HG03521 (cell line): ENCODE data around the gene FBN1.

Experiments
- ATAC-seq: cut with Tn5 transposase; IDR thresholded peaks from one replicate; pipeline ENCODE4 v1.9.1; 2021; ENCODE audit warnings: mild to moderate bottlenecking, moderate library complexity; ENCODE audit not compliant: unreplicated experiment

Gene FBN1

GRCh38 chr15:48624700-48625099, 20.8 kb downstream of the FBN1 start:
- ATAC-seq, result no peak

DNA sequence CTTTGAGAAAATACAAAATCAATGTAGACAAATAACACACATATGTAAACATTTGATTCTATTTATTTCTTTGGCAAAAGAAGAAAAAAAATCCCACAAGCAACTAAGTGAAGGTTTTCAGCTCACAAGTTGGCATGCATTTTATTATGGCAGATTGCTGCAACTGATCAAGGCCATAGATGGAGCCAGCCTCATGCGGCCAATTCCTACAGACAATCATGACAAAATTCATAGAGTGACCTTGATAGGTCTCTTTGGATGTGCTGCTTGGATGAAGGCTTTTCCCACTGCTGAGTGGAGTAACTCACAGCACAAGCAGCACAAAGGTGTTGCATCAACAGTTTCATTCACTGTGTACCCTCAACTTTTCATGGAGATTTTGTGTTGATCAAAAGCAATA, 22.1 kb downstream of the FBN1 start:
- ATAC-seq, result no peak

DNA sequence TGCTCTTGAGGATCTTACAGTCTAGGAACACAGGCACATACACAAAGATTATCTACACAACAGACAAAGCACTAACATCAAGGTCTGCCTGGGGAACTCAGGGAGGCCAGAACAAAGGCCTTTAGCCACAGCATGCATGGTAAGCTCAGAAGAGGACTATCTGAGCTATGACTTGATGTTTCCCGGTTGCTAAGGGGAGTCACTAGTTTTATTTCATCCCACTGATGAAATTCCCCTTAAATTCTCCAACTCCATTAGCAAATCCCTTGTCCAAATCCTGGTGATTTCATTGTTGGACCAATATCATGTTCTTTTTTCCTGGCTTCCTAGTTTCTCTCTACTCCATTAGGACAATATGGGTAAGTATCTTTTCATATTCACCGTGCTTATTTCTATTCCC, 23.3 kb downstream of the FBN1 start:
- ATAC-seq, result no peak

- no peak for ATAC-seq
Measured at GRCh38 chr15:48619446-48619845, 26.1 kb downstream of the FBN1 start.

DNA sequence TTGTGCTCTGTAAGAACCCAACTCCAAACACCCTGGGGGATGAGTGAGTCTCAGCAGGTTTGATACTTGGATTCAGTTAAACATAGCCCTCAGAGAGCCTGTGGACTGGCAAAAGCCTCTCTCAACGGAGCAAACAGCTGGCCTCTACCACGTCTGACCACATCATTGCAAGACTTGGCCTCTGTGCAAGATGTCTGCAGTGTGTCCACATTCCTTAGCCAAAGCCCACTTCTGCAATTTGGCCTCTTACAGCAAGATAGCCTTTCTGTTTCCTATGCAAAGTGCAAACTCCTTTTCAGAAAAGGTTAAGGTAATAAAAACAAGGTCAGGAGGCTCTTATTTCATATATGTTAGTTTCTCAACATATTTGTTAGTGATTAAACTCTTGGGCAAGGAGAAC, 27.9 kb downstream of the FBN1 start:
- ATAC-seq, result no peak

DNA sequence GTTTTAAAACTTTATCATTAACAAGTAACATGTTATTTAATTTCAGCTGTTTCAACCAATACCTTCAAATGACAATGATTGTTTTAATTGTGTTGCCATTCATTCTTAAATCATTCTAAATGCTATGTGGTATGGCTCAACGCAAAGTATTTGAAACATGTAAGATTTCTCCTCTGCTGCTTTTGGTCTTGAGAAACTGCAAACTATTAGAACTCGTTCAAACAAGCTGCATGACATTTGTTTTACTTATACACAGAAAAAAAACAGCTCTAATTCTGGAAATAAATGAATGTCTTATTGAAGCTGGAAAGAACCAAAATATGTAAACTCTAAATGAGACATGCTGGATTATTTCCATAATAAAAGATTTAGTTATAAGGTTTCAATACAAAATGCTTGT, 29.3 kb downstream of the FBN1 start:
- ATAC-seq, result no peak

DNA sequence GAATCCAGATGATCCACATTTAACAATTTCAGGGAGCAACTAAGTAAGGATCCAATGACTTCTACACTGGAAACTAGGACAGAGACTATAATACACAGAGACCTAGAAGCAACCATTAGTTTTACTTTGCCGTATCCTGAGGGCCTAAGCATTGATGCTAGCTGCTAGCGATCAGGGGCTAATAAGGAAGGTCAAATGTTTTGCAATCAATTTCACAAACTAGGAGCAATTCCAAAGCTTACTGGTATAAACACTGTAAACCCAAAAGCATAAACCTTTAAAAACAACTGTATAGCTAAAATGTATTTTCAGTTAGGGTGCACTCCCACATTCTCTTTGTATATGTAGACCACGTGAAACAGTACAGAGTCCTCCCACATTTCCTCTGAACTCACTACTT, 31.5 kb downstream of the FBN1 start:
- no peak for ATAC-seq

DNA sequence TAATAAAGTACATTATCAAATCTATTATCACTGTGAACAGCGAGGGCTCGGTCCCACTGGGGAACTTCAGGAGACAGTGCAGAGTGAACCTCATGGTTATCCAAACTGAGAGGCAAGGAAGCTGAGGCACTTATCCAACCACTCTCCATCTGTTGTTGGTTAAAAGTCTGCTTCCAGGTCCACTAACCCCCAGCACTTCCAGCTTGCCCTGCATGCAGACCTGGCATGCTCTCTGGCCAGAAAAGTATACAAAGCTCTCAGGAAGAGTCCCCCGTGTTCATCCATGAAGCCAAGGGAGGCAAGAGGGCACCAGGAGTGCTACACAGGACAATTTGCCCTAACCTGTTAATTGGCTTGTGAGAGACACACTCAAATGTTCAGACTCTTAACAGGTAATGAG, 36.0 kb downstream of the FBN1 start:
- no peak for ATAC-seq

GRCh38 chr15:48607846-48608245, 37.7 kb downstream of the FBN1 start:
- ATAC-seq, result no peak

- no peak for ATAC-seq
Measured at GRCh38 chr15:48604567-48604966, 40.9 kb downstream of the FBN1 start.

GRCh38 chr15:48603922-48604321, 41.6 kb downstream of the FBN1 start:
- ATAC-seq, result no peak

GRCh38 chr15:48603123-48603500, 42.4 kb downstream of the FBN1 start:
- no peak for ATAC-seq

DNA sequence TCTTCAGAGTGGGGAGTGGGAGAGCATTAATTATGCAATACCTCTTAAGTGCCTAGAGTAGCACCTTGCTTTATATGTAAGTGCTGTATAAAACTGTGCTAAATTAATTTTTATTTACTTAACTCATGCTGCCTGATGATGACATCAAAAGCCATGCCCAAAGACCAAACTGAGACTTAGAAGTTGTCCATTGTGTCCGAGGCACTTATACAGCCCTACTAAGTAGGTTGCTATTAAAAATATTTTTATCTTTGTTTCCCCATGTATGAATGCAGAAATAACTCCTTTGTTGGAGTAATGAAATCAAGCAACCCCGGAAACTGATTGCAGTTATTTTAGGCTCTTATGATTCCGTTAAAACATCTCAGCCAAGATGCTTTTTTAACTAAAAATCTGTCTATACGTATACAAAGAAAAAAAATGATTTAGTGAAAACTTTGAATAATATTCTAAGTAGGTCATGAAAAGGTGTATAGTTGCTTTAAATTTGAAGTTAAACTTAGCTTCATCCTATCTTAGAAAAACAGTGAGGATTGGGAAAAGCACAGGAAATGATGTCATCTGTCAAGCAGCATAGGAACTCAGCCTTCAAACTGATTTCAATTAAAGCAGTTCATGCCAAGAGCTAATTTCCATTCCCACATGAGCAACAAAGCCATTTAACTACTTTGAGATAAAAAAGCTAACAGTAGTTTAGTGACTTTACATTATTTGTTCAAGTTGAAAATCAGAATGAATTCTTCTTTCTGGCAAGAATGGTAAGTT, 43.0 kb downstream of the FBN1 start:
- ATAC-seq, result no peak

GRCh38 chr15:48601095-48601494, 44.4 kb downstream of the FBN1 start:
- ATAC-seq, result no peak

DNA sequence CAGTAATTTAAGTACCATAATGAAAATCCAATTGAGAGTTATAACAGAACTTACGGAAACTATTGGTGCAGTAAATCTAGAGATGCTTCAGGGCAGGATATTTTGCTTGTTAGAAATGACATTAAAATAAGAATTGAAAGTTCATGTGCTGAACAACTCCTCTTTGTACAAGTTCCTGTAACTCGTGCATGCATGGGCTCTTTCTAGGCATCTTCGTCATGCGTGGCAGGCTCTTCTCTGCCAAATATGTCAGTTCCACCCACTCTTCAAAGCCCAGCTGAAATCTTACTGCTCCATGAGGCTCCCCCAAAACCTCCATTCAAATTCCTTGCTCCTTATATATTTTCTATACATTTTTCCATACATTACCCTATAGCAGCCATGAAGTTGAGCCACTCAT, 48.7 kb downstream of the FBN1 start:
- ATAC-seq, result no peak

- ATAC-seq, result no peak
Measured at GRCh38 chr15:48596415-48596814, 49.1 kb downstream of the FBN1 start.

GRCh38 chr15:48595981-48596380, 49.5 kb downstream of the FBN1 start:
- no peak for ATAC-seq

- ATAC-seq, result no peak
Measured at GRCh38 chr15:48592933-48593332, 52.6 kb downstream of the FBN1 start.

DNA sequence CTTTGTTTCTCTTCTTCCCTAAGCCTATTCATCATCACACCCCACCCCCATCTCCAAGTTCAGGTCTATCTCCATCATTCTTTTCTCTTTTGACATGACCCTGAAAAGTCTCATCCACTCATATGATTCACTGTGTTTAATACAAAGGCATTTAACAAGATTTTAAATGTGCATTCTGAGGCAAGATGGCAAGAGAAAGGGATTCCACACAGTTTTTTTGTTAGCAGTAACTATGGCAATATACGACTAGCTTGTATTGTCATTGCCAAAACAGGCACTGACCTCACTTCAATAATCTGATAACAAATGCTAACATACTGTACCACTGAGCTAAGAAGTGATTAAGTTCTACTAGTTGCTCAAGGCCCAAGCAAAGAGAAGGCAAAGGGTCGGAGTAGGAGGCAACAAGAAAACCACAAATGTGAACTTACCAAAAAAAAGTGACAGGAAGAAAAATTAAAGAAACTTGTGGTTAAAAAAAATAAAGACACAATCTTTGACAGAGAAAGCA, 53.2 kb downstream of the FBN1 start:
- no peak for ATAC-seq

DNA sequence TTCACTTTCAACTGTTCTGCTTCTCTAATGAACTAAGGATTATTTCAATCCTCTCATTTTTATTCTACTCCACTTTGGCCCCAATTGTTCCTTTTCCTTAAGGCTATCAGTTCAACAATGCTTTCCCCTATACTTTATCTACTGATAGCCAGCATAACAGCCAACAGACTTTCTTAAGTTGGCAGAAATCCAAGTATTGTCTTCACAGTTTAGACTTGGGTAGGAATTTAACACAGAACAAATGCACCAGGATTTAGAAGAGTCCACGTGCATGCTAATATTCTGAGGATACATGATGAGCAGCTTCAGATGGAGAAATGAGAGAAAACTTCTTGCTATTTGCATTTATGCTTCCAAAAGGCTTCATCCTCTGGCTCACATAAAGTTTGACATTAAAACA, 54.8 kb downstream of the FBN1 start:
- ATAC-seq, result no peak

DNA sequence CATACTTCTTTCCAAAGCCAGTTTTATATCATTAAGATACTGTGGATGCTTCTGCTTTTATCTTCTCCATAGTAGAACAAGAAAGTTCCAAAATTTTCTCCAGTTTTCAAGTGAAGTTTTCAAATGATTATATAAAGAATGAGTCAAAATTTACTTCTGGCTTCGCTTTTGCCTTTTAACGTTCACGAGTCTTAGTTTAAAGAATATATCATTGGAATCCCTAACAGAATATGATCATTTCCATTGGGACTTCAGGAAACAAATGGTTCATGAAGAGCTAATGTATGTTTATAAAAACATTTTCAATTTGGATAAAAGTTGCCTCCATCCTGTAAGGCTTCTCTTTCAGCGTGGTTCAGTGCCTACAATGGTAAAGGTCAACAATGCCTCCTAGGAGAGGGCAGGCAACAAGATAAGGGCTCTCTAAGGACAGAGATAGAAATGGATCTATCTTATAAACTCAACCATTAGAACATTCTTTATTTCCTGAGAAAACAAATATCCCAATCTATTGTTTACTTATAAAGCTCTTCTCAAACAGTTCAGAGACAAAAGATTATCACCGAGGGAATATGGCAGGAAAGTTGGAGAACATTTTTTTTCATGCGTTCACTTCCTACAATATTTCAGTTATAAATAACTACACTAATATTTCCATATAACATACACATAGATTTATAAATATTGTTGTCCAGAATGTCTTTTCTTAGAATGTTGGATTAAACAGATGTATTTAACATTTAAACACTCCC, 60.5 kb downstream of the FBN1 start:
- ATAC-seq, result no peak

DNA sequence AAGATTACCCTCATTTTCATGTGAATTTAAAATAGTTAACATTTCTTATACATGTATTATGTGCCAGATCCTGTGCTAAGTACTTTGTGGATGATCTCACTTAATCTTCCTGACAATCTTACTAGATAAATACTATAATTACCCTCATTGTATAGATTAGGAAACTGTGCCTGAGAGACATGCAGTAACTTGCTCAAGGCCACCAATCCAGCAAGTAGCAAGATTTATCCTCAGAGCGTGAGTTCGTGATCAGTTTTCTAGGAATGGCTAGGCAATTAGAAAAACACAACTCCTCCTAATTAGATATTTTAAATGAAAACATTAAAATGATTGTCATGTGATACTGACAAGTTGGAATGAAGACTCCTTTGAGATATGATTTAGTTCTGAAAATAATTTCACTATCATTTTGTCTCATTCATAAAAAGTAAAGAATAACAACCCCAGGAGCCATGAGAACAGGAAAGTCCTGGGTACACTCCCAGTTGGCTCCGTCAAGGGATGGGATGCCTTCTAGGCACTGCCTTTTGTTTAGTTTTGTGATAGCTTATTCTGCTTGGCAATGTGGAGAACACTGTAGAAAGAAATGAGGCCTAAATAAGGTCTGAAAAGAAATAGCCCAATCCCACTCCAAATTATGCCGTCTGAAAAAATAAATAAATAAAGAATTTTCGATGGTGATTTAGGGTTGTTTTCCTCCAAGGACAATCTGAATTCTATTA, 61.3 kb downstream of the FBN1 start:
- no peak for ATAC-seq
